Measurements from ENCODE around the gene DVL3. TPM values are rescaled to one million over a fixed set of nuclear protein-coding genes. Genes with fewer than 3 reads are reported as not detected.

DVL3 gene
- total RNA-seq, 1 experiment from 2014 or later: 76.2 TPM

GRCh38 chr3:184193991-184194539 is 38.9 kb downstream of the DVL3 start:
- Mint-ChIP-seq H3K36me3 (peaks cover 43% of the 10 kb centered on the region), H3K9me3 (no peaks in the 10 kb centered on the region)

GRCh38 chr3:184196536-184196935 is 41.4 kb downstream of the DVL3 start:
- ChIA-PET POLR2A (no interaction called here), CTCF (interaction anchor here (1.5 to 2.1 kb wide), 3 partner anchors 31 to 292 kb away, joined by 3 to 8 read pairs (median 4); partner anchors contain the start of gene EEF1AKMT4)
- no peaks in the 10 kb centered on the region for H3K27me3 Mint-ChIP-seq (ENCODE audit: low read depth)
- no peak overlapping the region; the same call in 1 of the 2 replicates for H3K27ac Mint-ChIP-seq
- no peak for TF ChIP-seq GTF2I (CRISPR knock-in tag; conservative IDR thresholded peaks at IDR 0.05)
- TF ChIP-seq NR2C2 (CRISPR knock-in tag; IDR thresholded peaks at IDR 0.05): no peak
- no peak for TF ChIP-seq PREB (CRISPR knock-in tag; IDR thresholded peaks at IDR 0.05; ENCODE audit: borderline replicate concordance)
- no peak for TF ChIP-seq HMGA2 (CRISPR knock-in tag; IDR thresholded peaks at IDR 0.05)
- ATAC-seq (no peak), DNase-seq (ENCODE audit: low spot score) (no peak)
- no peaks in the 10 kb centered on the region for H3K4me1 Mint-ChIP-seq
- no peak overlapping the region for H3K4me3 Mint-ChIP-seq
- peaks cover 24% of the 10 kb centered on the region for H3K36me3 Mint-ChIP-seq
- H3K9me3 Mint-ChIP-seq: no peaks in the 10 kb centered on the region

More at GRCh38 chr3:184193991-184194539, 38.9 kb downstream of the DVL3 start:
- H3K4me1 Mint-ChIP-seq: no peaks in the 10 kb centered on the region
- no peak for DNase-seq (ENCODE audit: low spot score)
- no peaks in the 10 kb centered on the region for H3K27me3 Mint-ChIP-seq (ENCODE audit: low read depth)
- CTCF ChIA-PET: no interaction called here
- H3K4me3 Mint-ChIP-seq: no peak overlapping the region
- H3K27ac Mint-ChIP-seq: no peak overlapping the region
- no peak for ATAC-seq
- POLR2A ChIA-PET: no interaction called here
- TF ChIP-seq NFATC4 (CRISPR knock-in tag; IDR thresholded peaks at IDR 0.05) (no peak), ZNF423 (CRISPR knock-in tag; IDR thresholded peaks at IDR 0.05) (no peak), KAT7 (CRISPR knock-in tag; IDR thresholded peaks at IDR 0.05; ENCODE audit: borderline replicate concordance) (no peak), ATF3 (CRISPR knock-in tag; conservative IDR thresholded peaks at IDR 0.05) (no peak), ZNF121 (CRISPR knock-in tag; IDR thresholded peaks at IDR 0.05) (no peak), MYBL2 (CRISPR knock-in tag; IDR thresholded peaks at IDR 0.05) (no peak), USF1 (CRISPR knock-in tag; IDR thresholded peaks at IDR 0.05) (no peak), TCF7 (CRISPR knock-in tag; IDR thresholded peaks at IDR 0.05; ENCODE audit: low read depth) (no peak), TEAD1 (CRISPR knock-in tag; IDR thresholded peaks at IDR 0.05) (no peak), AFF4 (CRISPR knock-in tag; IDR thresholded peaks at IDR 0.05; ENCODE audit: borderline replicate concordance) (no peak), NR3C1 (CRISPR knock-in tag; conservative IDR thresholded peaks at IDR 0.05; ENCODE audit: low read depth) (no peak)

- ChIA-PET CTCF (interaction anchor here (0.6 to 1.3 kb wide), 6 partner anchors 12 to 261 kb away, joined by 3 to 8 read pairs (median 4); no protein-coding TSS in a partner anchor), POLR2A (no interaction called here)
- no peaks in the 10 kb centered on the region for H3K9me3 Mint-ChIP-seq
- peaks cover 10% of the 10 kb centered on the region for H3K36me3 Mint-ChIP-seq
- no peaks in the 10 kb centered on the region for H3K27me3 Mint-ChIP-seq (ENCODE audit: low read depth)
- H3K27ac Mint-ChIP-seq: peak overlapping the region; percentile 33; the same call in 1 of the 2 replicates
- TF ChIP-seq CTCF (IDR thresholded peaks at IDR 0.05): no peak
- no peak for TF ChIP-seq GRHL2 (CRISPR knock-in tag; IDR thresholded peaks at IDR 0.05; ENCODE audit: insufficient replicate concordance, severe bottlenecking)
- no peak for TF ChIP-seq AFF4 (CRISPR knock-in tag; IDR thresholded peaks at IDR 0.05; ENCODE audit: borderline replicate concordance)
- no peak for TF ChIP-seq MAX (CRISPR knock-in tag; IDR thresholded peaks at IDR 0.05)
- TF ChIP-seq ZNF317 (CRISPR knock-in tag; IDR thresholded peaks at IDR 0.05; ENCODE audit: borderline replicate concordance, low read depth): no peak
- no peak for TF ChIP-seq NR2C2 (CRISPR knock-in tag; IDR thresholded peaks at IDR 0.05)
- no peak overlapping the region for H3K4me3 Mint-ChIP-seq
- DNase-seq (ENCODE audit: low spot score): no peak
- no peaks in the 10 kb centered on the region for H3K4me1 Mint-ChIP-seq
- ATAC-seq: no peak
These were observed 43.3 kb downstream of the DVL3 start for GRCh38 chr3:184198509-184198908.

All from WTC11 (cell line).